ENCODE results near the gene SPRTN.

DNA sequence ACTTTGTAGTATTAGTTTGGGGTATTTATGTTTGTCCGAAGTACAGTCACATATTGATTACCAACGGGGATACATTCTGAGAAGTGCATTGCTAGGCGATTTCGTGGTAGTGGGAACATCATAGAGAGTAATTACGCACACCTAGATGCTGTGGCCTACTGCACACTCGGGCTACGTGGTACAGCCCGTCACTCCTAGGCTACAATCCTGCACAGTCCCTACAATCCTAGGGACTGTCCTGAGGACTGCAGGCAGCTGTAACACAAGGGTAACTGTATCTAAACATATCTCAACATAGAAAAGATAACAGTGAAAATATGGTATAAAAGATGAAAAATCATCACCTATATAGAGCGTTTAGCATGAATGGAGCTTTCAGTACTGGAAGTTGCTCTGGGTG lies 19.0 kb upstream of the SPRTN start:
- TF ChIP-seq, protein P1, sequence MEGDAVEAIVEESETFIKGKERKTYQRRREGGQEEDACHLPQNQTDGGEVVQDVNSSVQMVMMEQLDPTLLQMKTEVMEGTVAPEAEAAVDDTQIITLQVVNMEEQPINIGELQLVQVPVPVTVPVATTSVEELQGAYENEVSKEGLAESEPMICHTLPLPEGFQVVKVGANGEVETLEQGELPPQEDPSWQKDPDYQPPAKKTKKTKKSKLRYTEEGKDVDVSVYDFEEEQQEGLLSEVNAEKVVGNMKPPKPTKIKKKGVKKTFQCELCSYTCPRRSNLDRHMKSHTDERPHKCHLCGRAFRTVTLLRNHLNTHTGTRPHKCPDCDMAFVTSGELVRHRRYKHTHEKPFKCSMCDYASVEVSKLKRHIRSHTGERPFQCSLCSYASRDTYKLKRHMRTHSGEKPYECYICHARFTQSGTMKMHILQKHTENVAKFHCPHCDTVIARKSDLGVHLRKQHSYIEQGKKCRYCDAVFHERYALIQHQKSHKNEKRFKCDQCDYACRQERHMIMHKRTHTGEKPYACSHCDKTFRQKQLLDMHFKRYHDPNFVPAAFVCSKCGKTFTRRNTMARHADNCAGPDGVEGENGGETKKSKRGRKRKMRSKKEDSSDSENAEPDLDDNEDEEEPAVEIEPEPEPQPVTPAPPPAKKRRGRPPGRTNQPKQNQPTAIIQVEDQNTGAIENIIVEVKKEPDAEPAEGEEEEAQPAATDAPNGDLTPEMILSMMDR (IDR thresholded peaks at IDR 0.05): no peak
- TF ChIP-seq POLR2A (IDR thresholded peaks at IDR 0.05): no peak
